Measurements from ENCODE around the gene SAE1.

Gene SAE1

DNA sequence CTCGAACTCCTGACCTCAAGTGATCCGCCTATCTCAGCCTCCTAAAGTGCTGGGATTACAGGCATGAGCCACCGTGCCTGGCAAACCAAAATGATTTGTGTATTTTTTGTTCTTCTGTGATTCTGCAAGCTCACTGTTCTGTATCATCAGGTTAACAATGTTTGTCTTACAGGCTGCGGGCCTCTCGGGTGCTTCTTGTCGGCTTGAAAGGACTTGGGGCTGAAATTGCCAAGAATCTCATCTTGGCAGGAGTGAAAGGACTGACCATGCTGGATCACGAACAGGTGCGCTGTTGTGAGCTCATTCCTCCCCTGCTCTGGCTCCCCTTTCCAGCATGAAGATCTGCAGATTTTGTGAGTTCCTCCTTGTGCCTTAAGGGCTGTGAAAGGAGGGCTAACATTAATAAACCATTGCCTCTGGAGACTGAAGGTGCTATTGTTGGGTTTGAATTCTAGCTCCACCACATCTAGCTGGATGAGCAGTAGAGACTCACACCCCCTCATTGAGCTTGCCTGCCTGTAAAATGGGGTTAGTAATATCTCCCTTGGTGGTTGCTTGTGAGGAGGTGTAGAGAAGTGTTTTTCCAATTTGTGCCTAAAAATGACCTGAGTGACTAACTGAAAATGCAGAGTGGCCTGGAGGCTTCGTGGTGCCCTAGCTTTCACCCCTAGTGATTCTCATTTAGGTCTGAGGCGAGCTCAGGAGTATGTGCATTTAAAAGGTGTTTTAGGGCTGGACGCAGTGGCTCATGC is 12.9 kb downstream of the SAE1 start:
- no peak for DNase-seq (ENCODE audit: low read depth)
- TF ChIP-seq, protein P1, sequence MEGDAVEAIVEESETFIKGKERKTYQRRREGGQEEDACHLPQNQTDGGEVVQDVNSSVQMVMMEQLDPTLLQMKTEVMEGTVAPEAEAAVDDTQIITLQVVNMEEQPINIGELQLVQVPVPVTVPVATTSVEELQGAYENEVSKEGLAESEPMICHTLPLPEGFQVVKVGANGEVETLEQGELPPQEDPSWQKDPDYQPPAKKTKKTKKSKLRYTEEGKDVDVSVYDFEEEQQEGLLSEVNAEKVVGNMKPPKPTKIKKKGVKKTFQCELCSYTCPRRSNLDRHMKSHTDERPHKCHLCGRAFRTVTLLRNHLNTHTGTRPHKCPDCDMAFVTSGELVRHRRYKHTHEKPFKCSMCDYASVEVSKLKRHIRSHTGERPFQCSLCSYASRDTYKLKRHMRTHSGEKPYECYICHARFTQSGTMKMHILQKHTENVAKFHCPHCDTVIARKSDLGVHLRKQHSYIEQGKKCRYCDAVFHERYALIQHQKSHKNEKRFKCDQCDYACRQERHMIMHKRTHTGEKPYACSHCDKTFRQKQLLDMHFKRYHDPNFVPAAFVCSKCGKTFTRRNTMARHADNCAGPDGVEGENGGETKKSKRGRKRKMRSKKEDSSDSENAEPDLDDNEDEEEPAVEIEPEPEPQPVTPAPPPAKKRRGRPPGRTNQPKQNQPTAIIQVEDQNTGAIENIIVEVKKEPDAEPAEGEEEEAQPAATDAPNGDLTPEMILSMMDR (conservative IDR thresholded peaks at IDR 0.05; ENCODE audit: low read length) = no peak
- H3K4me3 ChIP-seq (ENCODE audit: low read length) = no peak overlapping the region

GRCh38 chr19:47144630-47145029 is 14.0 kb downstream of the SAE1 start:
- DNase-seq (ENCODE audit: low read depth) = no peak

GRCh38 chr19:47145639-47146486 is 15.2 kb downstream of the SAE1 start:
- H3K4me3 ChIP-seq (ENCODE audit: low read length) = no peak overlapping the region
- DNase-seq (ENCODE audit: low read depth) = no peak
- TF ChIP-seq, protein P1 (conservative IDR thresholded peaks at IDR 0.05; ENCODE audit: low read length) = no peak

More at GRCh38 chr19:47144630-47145029, 14.0 kb downstream of the SAE1 start:
- TF ChIP-seq, protein P1 (conservative IDR thresholded peaks at IDR 0.05; ENCODE audit: low read length) = no peak
- H3K4me3 ChIP-seq (ENCODE audit: low read length) = no peak overlapping the region

- DNase-seq (ENCODE audit: low read depth) = no peak
- H3K4me3 ChIP-seq (ENCODE audit: low read length) = no peak overlapping the region
- TF ChIP-seq, protein P1 (conservative IDR thresholded peaks at IDR 0.05; ENCODE audit: low read length) = no peak
These were observed 16.3 kb downstream of the SAE1 start for GRCh38 chr19:47146920-47147319.

DNA sequence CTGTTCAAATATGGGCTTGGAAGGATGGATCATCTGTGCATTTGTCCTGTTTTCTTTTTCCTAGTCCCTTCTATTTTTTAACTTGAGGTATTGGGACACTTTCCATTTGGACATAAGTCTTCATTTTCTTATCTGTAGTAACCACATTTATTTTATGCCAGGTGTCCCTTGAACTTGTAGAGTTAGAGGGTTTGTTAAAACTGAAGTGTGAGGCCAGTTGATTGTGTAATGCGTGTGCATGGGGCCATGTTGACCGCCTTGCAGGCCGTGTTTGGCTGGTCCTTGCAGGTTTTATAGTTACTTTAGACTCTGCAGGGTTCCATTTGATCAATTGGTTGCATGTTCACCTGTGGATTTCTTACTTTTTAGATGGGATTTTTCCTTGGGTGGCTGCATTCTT is 21.0 kb downstream of the SAE1 start:
- no peak for DNase-seq (ENCODE audit: low read depth)
- TF ChIP-seq, protein P1 (conservative IDR thresholded peaks at IDR 0.05; ENCODE audit: low read length) = no peak
- H3K4me3 ChIP-seq (ENCODE audit: low read length) = no peak overlapping the region

- TF ChIP-seq, protein P1 (conservative IDR thresholded peaks at IDR 0.05; ENCODE audit: low read length) = no peak
- no peak overlapping the region for H3K4me3 ChIP-seq (ENCODE audit: low read length)
- DNase-seq (ENCODE audit: low read depth) = no peak
These were observed 21.6 kb downstream of the SAE1 start for GRCh38 chr19:47152205-47152604.

All from AG10803 (cell line).